ENCODE measurements around the gene FRAS1. TPM values are rescaled to one million over a fixed set of nuclear protein-coding genes. Genes with fewer than 3 reads are reported as not detected.
"Not testable (repeated sequence)": the region's sequence is repeated elsewhere in the genome, so short reads cannot be mapped to it uniquely, and the experiment has no call there.

FRAS1 gene
- total RNA-seq, 4 donors from 2014 or later = 3.2 to 4.1 (median 3.4) TPM

- H3K4me3 ChIP-seq = no peak overlapping the region
- H3K9me3 ChIP-seq = no peaks in the 10 kb centered on the region
- DNase-seq = no peak
- H3K27me3 ChIP-seq = no peaks in the 10 kb centered on the region
- no peaks in the 10 kb centered on the region for H3K36me3 ChIP-seq
- TF ChIP-seq POLR2A (IDR thresholded peaks at IDR 0.05) (no peak), CTCF (IDR thresholded peaks at IDR 0.05) (no peak)
- H3K4me1 ChIP-seq = no peaks in the 10 kb centered on the region
- no peak overlapping the region for H3K27ac ChIP-seq
Observed at GRCh38 chr4:78268597-78268996, 211.5 kb downstream of the FRAS1 start.

- H3K27me3 ChIP-seq, H3K4me1 ChIP-seq, H3K27ac ChIP-seq, DNase-seq, H3K36me3 ChIP-seq, H3K9me3 ChIP-seq, H3K4me3 ChIP-seq: not testable (repeated sequence)
Observed at GRCh38 chr4:78275450-78275849, 218.3 kb downstream of the FRAS1 start.

- no peak overlapping the region for H3K4me3 ChIP-seq
- no peaks in the 10 kb centered on the region for H3K4me1 ChIP-seq
- H3K36me3 ChIP-seq = no peaks in the 10 kb centered on the region
- H3K9me3 ChIP-seq = no peaks in the 10 kb centered on the region
- TF ChIP-seq CTCF (IDR thresholded peaks at IDR 0.05) (no peak), POLR2A (IDR thresholded peaks at IDR 0.05) (no peak)
- DNase-seq = no peak
- no peak overlapping the region for H3K27ac ChIP-seq
- H3K27me3 ChIP-seq = no peaks in the 10 kb centered on the region
Observed at GRCh38 chr4:78286281-78286680, 229.2 kb downstream of the FRAS1 start.

GRCh38 chr4:78288327-78288726 is 231.2 kb downstream of the FRAS1 start:
- H3K36me3 ChIP-seq = no peaks in the 10 kb centered on the region
- no peak for DNase-seq
- H3K9me3 ChIP-seq = no peaks in the 10 kb centered on the region
- TF ChIP-seq CTCF (IDR thresholded peaks at IDR 0.05) (no peak), POLR2A (IDR thresholded peaks at IDR 0.05) (no peak)
- H3K27ac ChIP-seq = no peak overlapping the region
- H3K4me3 ChIP-seq = no peak overlapping the region
- H3K4me1 ChIP-seq = no peaks in the 10 kb centered on the region
- H3K27me3 ChIP-seq = no peaks in the 10 kb centered on the region

GRCh38 chr4:78291277-78291676 is 234.2 kb downstream of the FRAS1 start:
- DNase-seq = no peak
- Histone ChIP-seq H3K4me3 (no peak overlapping the region), H3K4me1 (no peaks in the 10 kb centered on the region), H3K36me3 (no peaks in the 10 kb centered on the region), H3K27ac (no peak overlapping the region), H3K27me3 (no peaks in the 10 kb centered on the region), H3K9me3 (no peaks in the 10 kb centered on the region)
- TF ChIP-seq CTCF (IDR thresholded peaks at IDR 0.05) = no peak
- TF ChIP-seq POLR2A (IDR thresholded peaks at IDR 0.05) = no peak

- no peaks in the 10 kb centered on the region for H3K27me3 ChIP-seq
- TF ChIP-seq POLR2A (IDR thresholded peaks at IDR 0.05) (no peak), CTCF (IDR thresholded peaks at IDR 0.05) (no peak)
- no peak overlapping the region for H3K4me3 ChIP-seq
- no peaks in the 10 kb centered on the region for H3K9me3 ChIP-seq
- DNase-seq = no peak
- no peaks in the 10 kb centered on the region for H3K4me1 ChIP-seq
- H3K27ac ChIP-seq = no peak overlapping the region
- no peaks in the 10 kb centered on the region for H3K36me3 ChIP-seq
Observed at GRCh38 chr4:78292341-78292740, 235.2 kb downstream of the FRAS1 start.

Data from Peyer's patch (tissue), 4 donors.